GM12875 (cell line): ENCODE measurements around the gene JAG1.

Experiments
- H3K4me3 ChIP-seq: one replicate; pipeline ENCODE4 v1.5.1; 2011; ENCODE audit warnings: low read depth, low read length, control low read depth
- TF ChIP-seq, protein P1 (sequence below): IDR thresholded peaks from 2 replicates; pipeline ENCODE4 v1.5.1; 2011; ENCODE audit warnings: low read depth, mild to moderate bottlenecking, control low read depth, inconsistent platforms, low read length, moderate library complexity, borderline replicate concordance; ENCODE audit not compliant: insufficient read depth

The JAG1 gene

GRCh38 chr20:10681494-10681893 lies 7.7 kb upstream of the JAG1 start:
- TF ChIP-seq, protein P1, sequence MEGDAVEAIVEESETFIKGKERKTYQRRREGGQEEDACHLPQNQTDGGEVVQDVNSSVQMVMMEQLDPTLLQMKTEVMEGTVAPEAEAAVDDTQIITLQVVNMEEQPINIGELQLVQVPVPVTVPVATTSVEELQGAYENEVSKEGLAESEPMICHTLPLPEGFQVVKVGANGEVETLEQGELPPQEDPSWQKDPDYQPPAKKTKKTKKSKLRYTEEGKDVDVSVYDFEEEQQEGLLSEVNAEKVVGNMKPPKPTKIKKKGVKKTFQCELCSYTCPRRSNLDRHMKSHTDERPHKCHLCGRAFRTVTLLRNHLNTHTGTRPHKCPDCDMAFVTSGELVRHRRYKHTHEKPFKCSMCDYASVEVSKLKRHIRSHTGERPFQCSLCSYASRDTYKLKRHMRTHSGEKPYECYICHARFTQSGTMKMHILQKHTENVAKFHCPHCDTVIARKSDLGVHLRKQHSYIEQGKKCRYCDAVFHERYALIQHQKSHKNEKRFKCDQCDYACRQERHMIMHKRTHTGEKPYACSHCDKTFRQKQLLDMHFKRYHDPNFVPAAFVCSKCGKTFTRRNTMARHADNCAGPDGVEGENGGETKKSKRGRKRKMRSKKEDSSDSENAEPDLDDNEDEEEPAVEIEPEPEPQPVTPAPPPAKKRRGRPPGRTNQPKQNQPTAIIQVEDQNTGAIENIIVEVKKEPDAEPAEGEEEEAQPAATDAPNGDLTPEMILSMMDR, result no peak
- no peak overlapping the region for H3K4me3 ChIP-seq

GRCh38 chr20:10680571-10680970 lies 6.8 kb upstream of the JAG1 start:
- TF ChIP-seq, protein P1, result no peak
- H3K4me3 ChIP-seq, result no peak overlapping the region

- TF ChIP-seq, protein P1, result no peak
- no peak overlapping the region for H3K4me3 ChIP-seq
Observed at GRCh38 chr20:10679269-10679668, 5.5 kb upstream of the JAG1 start.

DNA sequence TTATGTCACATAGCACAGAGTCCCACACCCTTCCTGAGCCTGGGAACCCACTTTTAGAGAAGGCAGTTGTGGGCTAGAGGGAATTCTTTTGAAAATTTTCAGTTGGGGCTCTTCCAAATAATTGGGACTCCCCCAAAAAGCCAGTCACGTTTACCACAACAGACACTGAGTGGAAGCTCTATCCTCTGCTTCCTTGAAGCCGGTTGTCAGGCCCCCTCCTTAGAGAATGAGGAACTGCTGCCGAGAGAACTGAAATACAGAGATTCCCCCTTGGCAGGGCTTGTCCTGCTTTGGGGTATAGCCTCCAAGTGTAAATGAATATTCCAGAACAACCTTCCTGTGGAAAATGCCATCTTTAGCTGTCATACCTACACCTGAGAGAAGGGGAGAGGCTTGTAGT lies 2.7 kb upstream of the JAG1 start:
- H3K4me3 ChIP-seq, result no peak overlapping the region
- TF ChIP-seq, protein P1, result no peak

- no peak overlapping the region for H3K4me3 ChIP-seq
- TF ChIP-seq, protein P1, result no peak
Observed at GRCh38 chr20:10675450-10675848, 1.6 kb upstream of the JAG1 start.

DNA sequence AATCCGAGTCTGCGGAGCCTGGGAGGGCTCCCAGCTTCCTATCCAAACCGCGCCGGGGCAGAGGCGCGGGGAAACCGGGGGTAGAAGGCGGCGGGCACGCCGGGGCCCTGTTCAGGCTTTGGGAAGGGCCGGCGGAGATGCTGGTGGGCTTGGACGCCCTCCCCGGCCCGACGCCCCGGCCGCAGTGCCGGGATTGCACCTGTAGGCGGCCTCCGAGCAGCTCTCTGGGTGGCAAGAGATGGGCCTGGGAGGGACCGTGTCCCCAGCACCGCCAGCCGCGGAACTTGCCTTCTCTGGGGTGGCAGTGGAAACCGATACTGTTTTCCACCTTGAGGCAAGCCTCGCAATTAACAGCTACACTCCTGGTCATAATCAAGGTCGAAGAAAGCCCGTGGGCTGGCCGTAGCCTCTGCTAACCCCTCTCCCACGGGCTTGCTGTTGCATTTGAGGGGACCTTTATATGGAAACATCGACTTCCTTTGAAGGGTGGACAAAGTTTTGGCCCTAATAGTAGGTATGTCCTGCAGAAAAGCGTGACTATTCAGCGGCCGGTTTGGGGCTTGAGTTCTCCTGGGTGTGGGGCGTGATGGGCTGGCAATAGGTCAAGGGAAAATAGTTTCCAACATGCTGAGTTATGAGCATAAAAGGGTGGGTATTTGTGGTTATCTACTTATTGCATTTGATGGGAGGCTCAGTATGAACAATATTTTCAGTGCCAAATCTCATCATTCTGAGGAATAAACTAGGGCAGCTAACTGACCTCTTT lies 1.1 kb upstream of the JAG1 start:
- TF ChIP-seq, protein P1, result peak; percentile 73
- H3K4me3 ChIP-seq, result peak overlapping the region; percentile 47

GRCh38 chr20:10673176-10673841 lies 490 bp downstream of the JAG1 start:
- TF ChIP-seq, protein P1, result no peak
- H3K4me3 ChIP-seq, result peak overlapping the region; percentile 26
